ENCODE measurements around the gene CNN1.

- TF ChIP-seq POLR2AphosphoS5 (IDR thresholded peaks at IDR 0.05; ENCODE audit: low read depth, low read length), result no peak
- no peak for TF ChIP-seq SIN3A (IDR thresholded peaks at IDR 0.05; ENCODE audit: borderline replicate concordance, insufficient read depth, low read length)
Measured at GRCh38 chr19:11534948-11535347, 3.7 kb upstream of the CNN1 start.

All from PFSK-1 (cell line).